Spleen (tissue), 11 donors: Measurements from ENCODE around the gene ABHD12. TPM values are rescaled to one million over a fixed set of nuclear protein-coding genes. Genes with fewer than 3 reads are reported as not detected.

Source experiments
- DNase-seq: peaks from one replicate; pipeline ENCODE4 v3.0.0-alpha.2; 2020
- H3K27ac ChIP-seq, 8 donors: fragments of 200-600 bp; sonication (generic) in 7 of 8; 1 replicate in 4 of 8; 2 replicates in 4 of 8; pipeline versions ENCODE4 v1.5.0 to v1.8.0; 2016 to 2021; ENCODE audit warnings: inconsistent platforms in 4 of 8, mild to moderate bottlenecking in 4 of 8, moderate library complexity in 1 of 8
- H3K27me3 ChIP-seq, 7 donors: fragments of 200-600 bp; sonication (generic) in 6 of 7; replicated peaks in 1 of 7; 1 replicate in 4 of 7; 2 replicates in 3 of 7; pipeline versions ENCODE4 v1.5.0 to v1.8.0; 2016 to 2021; ENCODE audit warnings: inconsistent platforms in 3 of 7, mild to moderate bottlenecking in 1 of 7
- H3K36me3 ChIP-seq, 6 donors: fragments of 200-600 bp; sonication (generic) in 5 of 6; 1 replicate in 4 of 6; 2 replicates in 2 of 6; pipeline versions ENCODE4 v1.5.0 to v1.8.0; 2016 to 2021; ENCODE audit warnings: inconsistent platforms in 2 of 6
- H3K4me1 ChIP-seq, 6 donors: fragments of 200-600 bp; sonication (generic) in 5 of 6; 1 replicate in 3 of 6; 2 replicates in 3 of 6; pipeline versions ENCODE4 v1.5.0 to v1.8.0; 2016 to 2021; ENCODE audit warnings: inconsistent platforms in 3 of 6
- H3K4me3 ChIP-seq, 8 donors: fragments of 200-600 bp; sonication (generic) in 7 of 8; 1 replicate in 4 of 8; 2 replicates in 4 of 8; pipeline versions ENCODE4 v1.5.0 to v1.8.0; 2016 to 2021; ENCODE audit warnings: inconsistent platforms in 4 of 8, mild to moderate bottlenecking in 4 of 8, moderate library complexity in 2 of 8
- H3K9me3 ChIP-seq, 8 donors: fragments of 200-600 bp; sonication (generic) in 7 of 8; 1 replicate in 4 of 8; 2 replicates in 4 of 8; pipeline versions ENCODE4 v1.5.0 to v1.8.0; 2016 to 2021; ENCODE audit warnings: inconsistent platforms in 4 of 8
- POLR2A ChIP-seq, 3 donors: fragments of 450-650 bp; IDR thresholded peaks; one replicate each; pipeline ENCODE4 v1.5.1; 2017; ENCODE audit warnings: antibody characterized with exemption in 3 of 3, mild to moderate bottlenecking in 1 of 3
- POLR2AphosphoS5 ChIP-seq, 3 donors: sonication (generic); formaldehyde crosslinking; IDR thresholded peaks; one replicate each; pipeline ENCODE4 v1.5.1; 2017; ENCODE audit warnings: antibody characterized with exemption in 3 of 3
- WGBS, 5 donors: extraction: QIAGEN DNeasy Blood & Tissue Kit in 3 of 5; methylation state at CpG; one replicate each; pipeline versions ENCODE4 v1.1.5 to v1.1.7; 2013 to 2018; 5-methylcytosine and 5-hydroxymethylcytosine counted together
- intact Hi-C: fragments of 100-400 bp; cut with DNase I; formaldehyde crosslinking; loops from one replicate; pipeline ENCODE4 v1.15.0; 2023; ENCODE audit warnings: low total_unique reads
- polyA plus RNA-seq, 3 donors: library from polyadenylated mRNA; stranded (reverse); fragments of 200-250 nt; gene quantifications; one replicate each; pipeline ENCODE4 v1.2.1, GENCODE V29; 2013
- total RNA-seq, 7 donors: library from RNA; depleted of rRNA in 3 of 7; stranded (reverse); fragments of >200 nt in 3 of 7; fragmentation: NEBNext Ultra II Directional in 4 of 7; extraction: Animal tissue kit (Norgen Biotek cat#: 25700) in 4 of 7; gene quantifications; one replicate each; pipeline versions ENCODE4 v1.1.0 to v1.2.1, GENCODE V29; 2016 to 2021
- TF ChIP-seq, protein P1 (sequence below), 11 experiments: fragments of 200-600 bp in 7 of 11; fragments of 450-650 bp in 4 of 11; sonication (generic) in 4 of 11; IDR thresholded peaks in 8 of 11; conservative IDR thresholded peaks in 3 of 11; 1 replicate in 7 of 11; 2 replicates in 4 of 11; pipeline versions ENCODE4 v1.4.0 to v1.8.0; 2016 to 2021; ENCODE audit warnings: antibody characterized with exemption in 11 of 11, inconsistent platforms in 4 of 11, mild to moderate bottlenecking in 1 of 11
- donor health status: healthy with polysubstance abuse.
- donor health status: DM: no; HTN: no; CAD: no; lungs with moderate emphysema.
- donor health status: DM: no; HTN: no; CAD: no.
- donor health status: Bipolar disorder and iron deficiency.
- donor health status: healthy.
- donor health status: DM: no; HTN: no; CAD: no.
- donor health status: DM: yes; HTN: yes; CAD: no.

The ABHD12 gene
- total and polyA plus RNA-seq, 10 donors: 16.1 to 36.9 (median 25.3) TPM

- intact Hi-C loops: no loop called here
- 83 to 94% (median 88%) methylated on average over 10 of the region's 10 CpGs for WGBS, 5 donors
Observed at GRCh38 chr20:25257756-25258475, 132.7 kb downstream of the ABHD12 start.

GRCh38 chr20:25257130-25257529 lies 133.5 kb downstream of the ABHD12 start:
- H3K4me3 ChIP-seq: no peak overlapping the region
- no peak for DNase-seq
- no peaks in the 10 kb centered on the region for H3K9me3 ChIP-seq
- TF ChIP-seq POLR2A (IDR thresholded peaks at IDR 0.05) (no peak), POLR2AphosphoS5 (IDR thresholded peaks at IDR 0.05) (no peak)
- TF ChIP-seq, protein P1, sequence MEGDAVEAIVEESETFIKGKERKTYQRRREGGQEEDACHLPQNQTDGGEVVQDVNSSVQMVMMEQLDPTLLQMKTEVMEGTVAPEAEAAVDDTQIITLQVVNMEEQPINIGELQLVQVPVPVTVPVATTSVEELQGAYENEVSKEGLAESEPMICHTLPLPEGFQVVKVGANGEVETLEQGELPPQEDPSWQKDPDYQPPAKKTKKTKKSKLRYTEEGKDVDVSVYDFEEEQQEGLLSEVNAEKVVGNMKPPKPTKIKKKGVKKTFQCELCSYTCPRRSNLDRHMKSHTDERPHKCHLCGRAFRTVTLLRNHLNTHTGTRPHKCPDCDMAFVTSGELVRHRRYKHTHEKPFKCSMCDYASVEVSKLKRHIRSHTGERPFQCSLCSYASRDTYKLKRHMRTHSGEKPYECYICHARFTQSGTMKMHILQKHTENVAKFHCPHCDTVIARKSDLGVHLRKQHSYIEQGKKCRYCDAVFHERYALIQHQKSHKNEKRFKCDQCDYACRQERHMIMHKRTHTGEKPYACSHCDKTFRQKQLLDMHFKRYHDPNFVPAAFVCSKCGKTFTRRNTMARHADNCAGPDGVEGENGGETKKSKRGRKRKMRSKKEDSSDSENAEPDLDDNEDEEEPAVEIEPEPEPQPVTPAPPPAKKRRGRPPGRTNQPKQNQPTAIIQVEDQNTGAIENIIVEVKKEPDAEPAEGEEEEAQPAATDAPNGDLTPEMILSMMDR (IDR thresholded peaks at IDR 0.05 in 8 of 11, conservative IDR thresholded peaks at IDR 0.05 in 3 of 11): no peak
- H3K27me3 ChIP-seq: no peaks in the 10 kb centered on the region
- H3K27ac ChIP-seq: no peak overlapping the region
- peaks cover 0 to 61% (median 6%) of the 10 kb centered on the region in 6 donors for H3K36me3 ChIP-seq
- H3K4me1 ChIP-seq: peaks cover 0 to 33% (median 3%) of the 10 kb centered on the region in 6 donors
- intact Hi-C loops: no loop called here
- WGBS, 5 donors: 90 to 98% (median 95%) methylated on average over 5 of the region's 5 CpGs

More at GRCh38 chr20:25257756-25258475, 132.7 kb downstream of the ABHD12 start:
- TF ChIP-seq POLR2A (IDR thresholded peaks at IDR 0.05) (no peak), POLR2AphosphoS5 (IDR thresholded peaks at IDR 0.05) (no peak)
- TF ChIP-seq, protein P1 (IDR thresholded peaks at IDR 0.05 in 8 of 11, conservative IDR thresholded peaks at IDR 0.05 in 3 of 11): no peak
- Histone ChIP-seq H3K36me3 (peaks cover 0 to 54% (median 6%) of the 10 kb centered on the region in 6 donors), H3K9me3 (no peaks in the 10 kb centered on the region), H3K4me1 (peaks cover 0 to 25% (median 1%) of the 10 kb centered on the region in 6 donors), H3K4me3 (no peak overlapping the region), H3K27me3 (no peaks in the 10 kb centered on the region), H3K27ac (no peak overlapping the region)
- no peak for DNase-seq

DNA sequence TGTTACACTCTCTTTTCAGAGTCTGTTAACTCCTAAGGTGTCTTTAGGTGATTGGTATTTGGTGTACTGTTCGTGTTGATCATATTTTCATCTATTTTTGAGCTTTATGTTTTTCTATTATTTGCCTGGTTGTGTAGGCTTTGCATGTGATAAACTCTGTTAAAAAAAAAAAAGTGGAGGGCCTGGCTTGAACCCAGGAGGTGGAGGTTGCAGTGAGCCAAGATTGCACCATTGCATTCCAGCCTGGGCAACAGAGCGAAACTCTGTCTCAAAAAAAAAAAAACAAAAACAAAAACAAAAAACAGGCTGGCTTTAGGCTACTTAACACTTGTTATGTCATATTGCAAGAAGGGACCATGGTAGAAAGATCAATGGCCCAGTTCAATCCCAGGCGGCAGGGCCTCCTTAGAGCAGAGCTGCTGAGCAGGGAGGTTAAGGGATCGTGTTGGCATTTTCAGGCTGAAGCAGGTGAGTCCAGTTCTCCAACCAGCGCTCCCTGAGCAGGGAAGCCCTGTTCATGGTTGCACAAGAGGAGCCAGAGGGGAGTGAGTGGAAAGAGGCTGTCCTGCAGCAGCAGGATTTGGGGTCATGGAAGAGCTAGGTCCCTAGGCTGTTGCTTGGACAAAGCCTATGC lies 134.3 kb downstream of the ABHD12 start:
- H3K4me1 ChIP-seq: peaks cover 0 to 39% (median 3%) of the 10 kb centered on the region in 6 donors
- no peak for TF ChIP-seq POLR2AphosphoS5 (IDR thresholded peaks at IDR 0.05)
- TF ChIP-seq POLR2A (IDR thresholded peaks at IDR 0.05): no peak
- TF ChIP-seq, protein P1 (IDR thresholded peaks at IDR 0.05 in 8 of 11, conservative IDR thresholded peaks at IDR 0.05 in 3 of 11): no peak
- DNase-seq: no peak
- H3K4me3 ChIP-seq: no peak overlapping the region
- peaks cover 0 to 57% (median 6%) of the 10 kb centered on the region in 6 donors for H3K36me3 ChIP-seq
- H3K27me3 ChIP-seq: no peaks in the 10 kb centered on the region
- H3K27ac ChIP-seq: no peak overlapping the region
- intact Hi-C loops: no loop called here
- H3K9me3 ChIP-seq: no peaks in the 10 kb centered on the region
- 92 to 96% (median 94%) methylated on average over 5 of the region's 5 CpGs for WGBS, 5 donors
